HG02943 (cell line): ENCODE measurements around the gene GABARAPL2.
"Not testable (repeated sequence)": the region's sequence is repeated elsewhere in the genome, so short reads cannot be mapped to it uniquely, and the experiment has no call there.

Source experiments
- ATAC-seq: cut with Tn5 transposase; IDR thresholded peaks from one replicate; pipeline ENCODE4 v1.9.1; 2021; ENCODE audit warnings: mild to moderate bottlenecking, low read depth, moderate library complexity; ENCODE audit not compliant: unreplicated experiment

GABARAPL2 gene

DNA sequence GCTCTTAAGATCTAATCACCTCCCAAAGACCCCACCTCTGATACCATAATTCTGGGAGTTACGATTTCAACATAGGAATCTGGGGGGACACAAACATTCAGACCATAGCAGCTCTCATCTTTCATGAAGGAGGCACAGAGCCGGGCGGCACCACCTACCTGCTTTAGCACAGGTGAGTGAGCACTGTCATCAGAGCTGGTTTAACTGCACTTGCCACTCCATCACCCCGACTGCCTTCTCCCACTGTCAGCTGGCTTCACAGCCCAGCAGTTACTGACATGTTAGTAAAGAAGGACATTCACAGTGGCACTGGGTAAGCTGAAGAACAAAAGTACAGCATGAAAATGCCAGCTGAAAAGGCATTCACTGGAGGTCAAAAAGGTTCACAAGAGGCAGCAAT, 22.5 kb downstream of the GABARAPL2 start:
- ATAC-seq, result no peak

DNA sequence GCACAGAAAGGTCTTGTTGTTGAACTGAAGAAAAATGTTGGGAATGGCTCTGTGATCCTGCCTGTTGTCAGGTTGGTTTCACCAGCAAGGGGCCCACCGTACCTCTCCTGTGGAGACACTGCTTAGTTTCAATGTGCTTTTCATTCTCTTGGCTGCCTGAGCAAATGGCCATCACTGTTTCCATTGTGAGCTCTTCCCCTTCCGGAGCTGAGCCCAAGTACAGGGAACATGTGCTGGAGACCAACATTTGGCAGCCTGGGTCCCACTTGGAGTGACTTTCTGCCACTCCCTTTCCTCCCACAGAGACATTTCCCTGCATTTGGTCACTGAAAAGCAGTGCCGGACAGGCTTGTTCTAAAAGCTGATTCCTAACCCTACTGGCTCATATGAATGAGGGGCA, 23.1 kb downstream of the GABARAPL2 start:
- no peak for ATAC-seq

DNA sequence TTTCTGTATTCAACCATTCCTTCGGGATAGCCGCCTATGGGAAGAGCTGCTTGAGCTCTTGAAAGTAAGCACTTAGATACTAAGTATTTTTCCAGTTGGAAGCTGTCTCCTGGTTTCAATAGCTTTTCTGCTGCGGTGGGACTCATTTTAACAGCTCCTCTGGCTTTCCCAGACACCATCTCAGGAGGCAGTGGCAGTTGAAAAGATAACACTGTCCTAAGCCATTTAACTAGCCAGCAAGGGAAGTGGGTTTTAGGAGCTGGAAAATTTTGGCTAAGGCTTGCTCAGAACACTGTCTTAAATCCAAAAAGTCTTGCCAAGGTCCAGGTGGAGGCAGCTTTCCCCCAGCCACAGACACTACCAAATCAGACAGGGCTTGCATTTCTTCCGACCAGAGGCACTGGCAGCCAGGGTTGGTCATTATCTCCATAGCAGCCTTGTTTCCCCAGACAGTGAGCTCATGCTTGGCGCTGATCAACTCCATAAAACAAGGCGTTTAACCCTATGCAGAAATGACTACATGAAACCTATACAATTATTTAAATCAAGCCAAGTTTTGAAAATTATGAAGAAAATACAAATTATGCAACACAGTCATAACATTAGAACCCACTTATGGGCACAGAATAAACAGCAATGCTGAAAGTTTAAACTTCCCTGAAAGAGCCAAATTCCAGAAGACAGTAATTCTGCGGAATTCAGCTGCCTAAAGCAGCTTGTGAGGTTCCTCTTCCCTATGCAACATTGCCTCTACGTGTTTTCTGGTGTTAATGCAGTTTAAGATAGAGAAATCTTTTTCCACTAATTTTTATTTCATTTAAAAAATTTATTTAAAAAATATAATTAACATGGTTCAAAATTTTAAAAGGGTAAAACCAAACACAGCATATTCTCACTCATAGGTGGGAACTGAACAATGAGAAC, 25.0 kb downstream of the GABARAPL2 start:
- ATAC-seq, result no peak

DNA sequence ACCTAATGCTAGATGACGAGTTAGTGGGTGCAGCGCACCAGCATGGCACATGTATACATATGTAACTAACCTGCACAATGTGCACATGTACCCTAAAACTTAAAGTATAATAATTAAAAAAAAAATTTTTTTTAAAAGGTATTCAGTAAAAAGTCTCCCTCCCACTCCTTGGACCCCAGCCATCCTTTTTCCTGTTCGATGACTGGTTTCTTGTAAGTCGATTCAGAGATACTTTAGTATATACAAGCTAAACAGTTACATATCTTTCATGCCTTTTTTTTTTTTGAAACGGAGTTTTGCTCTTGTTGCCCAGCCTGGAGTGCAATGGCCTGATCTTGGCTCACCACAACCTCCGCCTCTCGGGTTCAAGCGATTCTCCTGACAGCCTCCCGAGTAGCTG, 25.7 kb downstream of the GABARAPL2 start:
- ATAC-seq, result not testable (repeated sequence)

DNA sequence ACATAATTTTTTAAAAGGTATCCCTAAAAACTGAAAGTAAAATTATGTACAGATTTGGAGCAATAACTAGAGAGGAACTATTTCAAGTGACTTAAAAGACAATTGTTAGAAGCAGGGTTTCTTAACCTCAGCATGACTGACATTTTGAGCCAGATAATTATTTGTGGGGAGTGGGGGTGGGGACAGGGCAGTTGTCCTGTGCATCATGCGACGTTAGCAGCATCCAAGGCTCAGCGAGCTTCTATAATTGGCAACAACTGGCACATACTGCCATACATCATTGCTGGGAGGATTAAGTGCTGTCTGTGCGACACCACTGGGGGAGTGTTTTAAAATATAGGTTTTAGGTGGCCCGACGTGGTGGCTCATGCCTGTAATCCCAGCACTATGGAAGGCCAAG, 27.1 kb downstream of the GABARAPL2 start:
- no peak for ATAC-seq

DNA sequence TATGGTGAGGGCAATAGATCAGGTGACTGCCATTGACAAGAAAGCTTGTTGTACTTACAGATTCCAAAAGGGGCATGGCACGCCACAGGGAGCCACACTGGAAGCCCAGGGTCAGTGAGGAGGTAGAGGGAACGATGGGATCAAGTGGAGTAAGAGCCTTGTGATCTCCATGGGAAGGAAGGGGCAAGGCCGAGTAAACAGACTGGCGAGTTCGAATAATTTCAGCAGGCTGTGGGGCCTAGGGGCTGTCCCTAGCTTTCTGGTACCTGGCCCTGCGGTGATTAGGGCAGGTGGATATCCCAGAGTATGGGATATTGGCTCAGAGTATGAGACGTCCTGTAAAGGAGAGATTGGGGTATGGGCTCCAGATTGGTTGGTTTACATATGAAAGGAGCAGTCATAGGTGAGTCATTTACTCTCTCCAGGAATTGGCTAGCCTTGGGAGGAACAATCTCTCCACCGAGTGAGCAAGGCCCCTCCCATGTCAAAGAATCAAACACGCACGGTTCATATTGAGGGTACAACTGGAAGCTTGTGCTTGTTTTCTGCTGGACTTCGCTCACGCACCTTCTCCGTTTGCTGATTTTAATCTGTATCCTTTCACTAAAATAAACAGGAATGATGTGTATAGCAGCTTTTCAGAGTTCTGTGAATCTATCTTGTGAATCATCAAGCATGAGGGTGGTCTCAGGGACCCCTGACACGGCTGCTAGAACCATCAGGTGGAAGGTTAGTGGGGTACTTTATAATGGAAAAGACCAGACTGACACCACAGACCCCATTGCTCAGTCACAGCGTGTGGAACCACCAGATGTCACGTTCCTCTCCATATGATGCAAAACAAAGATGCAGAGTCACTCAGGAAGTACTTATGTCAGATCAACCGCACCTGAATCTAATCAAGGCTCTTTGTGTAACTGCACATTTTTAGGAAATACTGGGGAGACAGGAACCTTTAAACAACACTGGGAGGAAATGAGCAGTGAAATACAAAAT, 27.9 kb downstream of the GABARAPL2 start:
- ATAC-seq, result no peak

DNA sequence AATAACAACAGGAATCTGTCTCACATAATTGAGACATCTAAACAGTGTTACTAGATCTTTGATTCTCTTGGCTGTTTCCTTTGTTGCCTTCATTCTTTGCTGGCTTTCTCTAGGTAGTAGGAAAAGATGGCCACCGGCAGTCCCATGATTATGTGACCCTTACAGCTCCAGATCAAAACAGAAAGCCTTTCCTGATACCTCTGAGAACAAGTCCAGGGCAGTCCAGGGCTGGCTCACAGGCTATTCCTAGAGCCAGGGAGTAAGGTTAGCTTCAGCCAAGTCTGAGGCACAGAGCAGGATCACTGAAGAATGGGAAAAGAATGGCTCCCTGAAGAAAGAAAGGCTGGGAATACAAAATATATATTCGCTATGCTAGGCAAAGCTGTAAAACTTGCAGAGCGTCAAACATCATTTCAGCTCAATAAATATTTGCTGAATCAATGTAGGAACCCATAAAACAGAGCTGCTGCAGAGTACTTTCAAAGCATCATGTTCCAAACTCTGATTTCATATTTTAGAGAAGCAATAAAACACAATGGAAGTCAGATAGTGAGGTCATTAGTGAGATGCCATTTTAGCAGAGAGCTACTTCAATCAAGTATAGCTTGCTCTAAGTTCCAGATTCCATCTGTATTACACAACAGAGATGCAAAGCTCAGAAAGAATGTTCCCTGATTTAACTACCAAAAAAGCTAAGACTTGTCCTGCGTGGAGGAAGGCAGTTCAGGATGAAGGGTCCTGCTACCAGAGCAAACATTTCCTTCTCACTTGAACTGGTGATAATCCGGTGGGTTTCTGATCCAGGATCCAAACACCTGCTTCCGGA, 33.5 kb downstream of the GABARAPL2 start:
- no peak for ATAC-seq

DNA sequence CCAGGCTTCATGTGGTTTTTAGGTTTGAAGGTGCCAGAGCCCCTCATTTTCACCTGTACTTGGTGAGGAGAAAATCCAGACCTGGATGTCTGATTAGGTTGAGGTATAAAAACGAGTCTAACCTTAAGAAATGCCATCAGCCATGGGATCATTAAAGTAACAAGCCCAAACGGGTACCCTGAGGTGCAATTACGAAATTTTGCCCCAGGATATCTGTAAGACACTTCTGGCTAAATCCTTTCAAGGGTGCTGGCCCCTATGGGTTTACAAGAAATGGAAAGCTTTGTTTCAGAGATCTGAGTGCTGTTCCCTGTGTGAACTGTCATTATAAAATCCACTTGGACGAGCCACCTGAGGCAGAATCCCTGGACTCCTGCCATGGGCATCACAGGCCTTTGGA, 37.1 kb downstream of the GABARAPL2 start:
- ATAC-seq, result no peak

DNA sequence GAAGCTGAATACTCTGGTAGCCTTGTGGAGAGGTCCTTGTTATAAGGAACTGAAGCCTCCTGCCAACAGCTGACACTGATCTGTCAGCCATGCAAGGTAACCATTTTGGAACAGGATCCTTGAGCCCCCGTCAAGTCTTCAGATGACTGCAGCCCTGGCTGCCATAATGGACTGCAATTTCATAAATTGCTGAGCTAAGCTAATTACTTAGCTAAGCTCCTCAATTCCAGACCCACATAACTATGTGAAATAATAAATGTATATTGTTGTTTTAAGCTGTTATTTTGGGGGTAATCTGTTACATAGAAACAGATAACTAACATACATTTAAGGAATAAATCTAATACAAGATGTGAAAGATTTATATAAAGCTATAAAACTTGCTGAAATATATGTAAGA, 40.3 kb downstream of the GABARAPL2 start:
- no peak for ATAC-seq

DNA sequence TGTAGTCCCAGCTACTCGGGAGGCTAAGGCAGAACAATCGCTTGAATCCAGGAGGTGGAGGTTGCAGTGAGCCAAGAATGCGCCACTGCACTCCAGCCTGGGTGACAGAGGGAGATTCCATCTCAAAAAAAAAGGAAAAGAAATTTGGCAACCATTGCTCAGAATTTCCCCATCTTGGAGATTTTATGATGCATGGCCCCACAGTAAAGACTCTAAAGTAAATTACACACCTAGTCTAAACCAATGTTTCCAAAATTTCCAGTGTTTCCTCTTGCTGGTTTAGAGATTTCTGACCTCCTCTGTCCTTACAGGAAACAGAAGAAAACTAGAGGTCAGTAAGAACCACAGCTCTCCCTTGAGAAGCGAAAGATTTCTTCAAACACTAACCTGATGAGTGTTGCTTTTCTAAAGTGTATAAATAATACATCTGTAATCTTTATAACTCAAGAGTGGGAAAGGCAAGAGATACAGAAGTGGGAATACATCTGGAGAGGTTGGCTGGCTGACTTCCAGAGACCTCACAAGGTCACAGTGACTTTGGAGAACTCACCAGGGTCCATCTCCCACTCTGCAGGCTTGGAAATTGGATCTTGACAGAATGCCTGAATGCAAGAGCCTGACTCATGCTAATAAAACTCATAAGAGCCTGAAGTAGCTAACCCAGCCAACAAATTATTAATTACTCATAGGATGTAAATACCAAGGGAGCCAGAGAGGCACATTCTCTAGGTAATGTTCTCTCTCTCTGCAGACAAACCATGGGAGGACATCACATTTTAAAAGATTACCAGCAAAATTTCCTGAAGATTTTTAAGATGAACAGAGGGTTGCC, 48.1 kb downstream of the GABARAPL2 start:
- no peak for ATAC-seq

DNA sequence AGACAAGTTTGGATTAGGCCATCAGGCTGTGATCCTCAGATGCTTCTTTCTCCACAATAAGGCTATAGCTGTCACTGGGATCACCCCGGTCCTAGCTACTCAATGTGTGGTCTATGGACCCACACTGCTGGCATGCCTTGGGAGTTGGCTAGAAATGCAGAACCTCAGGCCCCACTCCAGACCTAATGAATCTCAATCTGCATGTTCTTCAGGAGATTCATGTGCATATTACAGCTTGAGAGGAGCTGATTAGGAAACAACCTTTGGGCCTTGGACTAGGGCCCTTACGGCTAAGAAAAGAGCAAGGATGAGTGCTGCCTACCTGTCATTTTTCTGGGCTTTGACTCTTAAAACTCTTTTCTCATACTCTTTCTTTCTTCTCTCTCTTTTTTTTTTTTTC, 49.4 kb downstream of the GABARAPL2 start:
- no peak for ATAC-seq

DNA sequence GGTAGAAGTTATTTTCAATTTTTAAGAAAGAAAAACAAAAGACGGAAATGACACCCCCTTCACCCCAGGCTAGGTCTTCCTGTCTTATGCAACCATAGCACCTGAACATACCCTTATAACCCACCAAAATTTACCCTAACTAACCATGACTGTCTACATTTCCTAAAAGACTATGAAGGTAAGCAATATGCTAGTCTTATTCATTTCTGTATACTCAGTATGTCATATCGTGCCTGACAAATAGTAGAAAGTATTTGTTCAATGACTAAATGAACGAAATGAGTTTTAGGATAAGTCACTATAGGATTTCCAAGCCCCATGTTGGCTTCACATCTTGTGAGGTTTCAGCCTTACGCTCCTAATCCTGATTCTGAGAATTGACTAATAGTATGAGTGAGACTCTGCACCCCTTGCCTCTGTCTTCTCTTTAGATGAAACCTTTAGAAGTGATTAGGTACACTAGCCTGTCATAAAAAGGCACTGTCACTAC, 50.4 kb downstream of the GABARAPL2 start:
- ATAC-seq, result no peak

DNA sequence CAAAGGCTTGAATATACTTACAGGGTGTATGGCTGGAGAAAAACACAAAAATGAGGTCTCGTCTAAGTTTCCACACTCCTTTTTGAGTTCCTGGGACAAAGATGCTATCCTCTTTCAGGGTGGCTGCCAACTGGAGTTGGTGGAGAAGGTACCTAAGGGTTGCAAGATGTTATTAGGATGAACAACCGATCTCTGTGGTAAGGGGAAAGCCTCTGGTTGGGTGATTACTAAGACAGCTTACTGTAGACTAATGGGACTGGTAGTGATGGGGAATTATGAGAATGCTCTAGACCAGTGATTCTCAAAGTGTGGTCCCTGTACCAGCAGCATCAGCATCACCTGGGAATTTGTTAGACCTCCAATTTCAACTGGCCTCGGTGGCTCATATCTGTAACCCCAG, 50.9 kb downstream of the GABARAPL2 start:
- no peak for ATAC-seq

DNA sequence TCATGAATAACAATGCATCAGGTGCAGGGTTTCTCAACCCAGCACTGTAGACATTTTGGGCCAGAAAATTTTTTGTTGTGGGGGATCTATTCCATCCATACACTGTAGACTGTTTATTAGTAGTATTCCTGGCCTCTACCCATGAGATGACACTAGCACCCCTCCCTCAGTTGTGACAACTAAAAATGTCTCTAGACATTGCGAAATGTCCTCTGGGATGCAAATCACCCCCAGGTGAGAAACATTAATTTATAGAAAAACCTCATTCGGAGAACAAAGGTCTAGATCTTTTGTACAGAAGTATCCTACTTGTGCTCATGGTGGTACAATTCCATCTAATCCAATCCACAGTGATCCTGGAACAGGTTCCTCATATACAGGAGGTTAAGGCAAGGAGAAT, 52.6 kb downstream of the GABARAPL2 start:
- no peak for ATAC-seq

DNA sequence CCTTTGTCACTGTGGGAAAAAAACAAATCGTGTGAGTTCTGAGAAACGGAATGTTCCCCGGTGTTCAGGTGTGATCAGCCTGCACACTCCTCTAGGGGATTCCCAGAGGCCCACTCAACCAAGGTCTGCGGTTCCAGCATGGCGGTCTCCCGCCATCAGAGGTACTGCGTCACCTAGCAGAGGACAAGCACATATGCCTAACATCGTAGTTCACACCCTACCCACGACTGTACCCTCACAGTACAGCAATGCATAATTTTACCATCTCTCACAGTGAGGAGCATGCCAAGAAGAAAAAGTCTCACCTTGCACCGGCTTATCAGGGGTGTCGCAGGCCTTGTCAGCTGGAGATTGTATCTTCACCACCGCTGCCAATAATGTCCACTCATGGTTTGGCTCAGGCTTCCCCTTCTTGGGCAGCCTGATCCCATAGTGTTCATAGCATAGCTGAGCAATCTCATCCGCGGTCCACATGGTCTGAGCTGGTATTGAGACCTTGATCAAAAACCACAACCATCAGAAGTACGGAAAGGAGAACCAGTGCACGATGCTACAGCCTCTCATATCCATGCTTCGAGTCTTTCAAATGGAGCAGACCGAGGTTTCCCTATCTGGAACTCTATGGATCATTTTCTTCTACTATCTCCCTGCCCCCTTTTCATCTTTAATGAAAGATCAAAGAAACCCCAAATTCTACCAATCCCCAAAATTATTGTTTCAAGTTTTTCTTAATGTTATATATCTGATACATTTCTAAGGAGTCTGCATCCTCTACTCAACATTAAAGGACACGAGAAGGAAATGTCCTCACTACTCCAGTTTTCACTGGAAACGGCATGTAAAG, 54.4 kb downstream of the GABARAPL2 start:
- ATAC-seq, result no peak

DNA sequence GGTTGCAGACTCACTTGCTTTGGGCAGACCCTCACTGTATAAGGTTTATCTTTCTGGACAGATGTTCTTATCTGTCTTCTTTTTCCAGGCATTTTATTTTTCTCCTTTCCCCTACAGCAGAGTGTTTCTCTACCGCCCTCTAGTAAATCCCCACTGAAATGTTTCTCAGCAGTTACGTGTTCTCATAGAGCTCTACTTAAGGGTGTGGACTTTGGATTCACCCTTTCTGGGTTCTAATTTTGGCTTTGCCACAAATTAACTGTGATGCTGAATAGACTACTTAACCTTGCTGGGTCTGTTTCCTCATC, 54.9 kb downstream of the GABARAPL2 start:
- no peak for ATAC-seq

DNA sequence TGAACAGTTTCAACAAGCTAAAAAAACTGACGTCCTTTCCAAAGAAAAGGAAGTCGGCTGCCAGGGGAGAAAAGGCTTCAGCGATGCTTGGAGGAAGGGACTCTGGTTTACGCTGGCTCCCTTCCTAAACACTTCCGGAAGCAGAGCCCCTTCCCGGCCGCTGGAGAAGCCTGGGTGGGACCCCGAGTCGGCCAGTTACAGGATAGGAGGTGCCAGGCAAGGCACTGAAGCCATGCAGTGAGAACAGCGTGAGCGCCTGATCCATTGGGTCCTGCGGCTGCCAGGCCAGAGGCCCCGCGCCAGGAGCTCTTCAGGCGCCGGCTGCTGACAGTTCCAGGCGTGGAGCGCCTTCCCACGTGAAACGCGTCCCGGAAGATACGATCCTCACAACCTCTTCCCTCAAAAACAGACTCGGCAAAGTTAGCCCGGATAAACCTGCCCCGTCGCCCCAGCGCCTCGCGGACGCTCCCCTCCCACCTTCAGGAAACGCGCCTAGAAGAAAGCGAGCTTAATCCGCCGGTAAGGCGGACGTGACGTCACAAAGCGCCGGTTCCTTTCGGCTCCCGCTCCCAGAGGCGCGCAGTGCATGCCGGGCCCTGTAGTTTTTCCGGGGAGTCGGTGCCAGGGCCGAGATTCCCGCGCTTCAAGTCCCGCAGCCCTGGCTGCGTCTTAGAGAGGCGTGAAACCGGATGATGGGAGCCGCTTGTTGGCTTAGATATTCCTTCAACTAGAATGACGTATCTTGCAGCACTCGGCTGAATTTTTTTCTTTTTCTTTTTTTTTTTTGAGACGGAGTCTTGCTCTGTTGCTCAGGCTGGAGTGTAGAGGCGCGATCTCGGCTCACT, 56.8 kb downstream of the GABARAPL2 start, which contains the start of gene ADAT1:
ADAT1 (minus strand) TSS at position 521 of the 845 bp plus-strand sequence. CDS start 2,482 bp downstream, outside the sequence.
- peak; percentile 97 for ATAC-seq

DNA sequence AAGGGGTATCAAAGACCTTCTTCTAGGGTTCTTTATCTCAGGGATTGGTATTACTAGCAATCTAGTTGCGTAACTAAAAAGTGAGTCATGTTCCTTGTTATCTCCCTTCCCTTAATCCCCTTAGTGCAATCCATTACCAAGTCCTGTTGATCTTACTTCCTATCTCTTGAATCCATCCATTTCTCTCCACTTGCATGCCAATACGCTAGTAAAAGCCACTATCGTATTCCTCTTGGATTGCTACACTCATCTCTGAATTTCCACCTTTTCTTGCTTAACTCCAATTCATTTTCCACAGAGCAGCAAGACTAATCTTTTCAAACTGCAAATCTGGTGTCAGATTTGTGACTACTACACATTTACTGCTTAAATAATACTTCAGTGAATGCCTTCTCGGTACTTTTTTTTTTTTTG, 58.7 kb downstream of the GABARAPL2 start:
- no peak for ATAC-seq
